ENCODE measurements around the gene ADGRV1. TPM values are rescaled to one million over a fixed set of nuclear protein-coding genes. Genes with fewer than 3 reads are reported as not detected.

ADGRV1 gene
- total RNA-seq, 1 experiment from 2014 or later = 64.8 TPM

DNA sequence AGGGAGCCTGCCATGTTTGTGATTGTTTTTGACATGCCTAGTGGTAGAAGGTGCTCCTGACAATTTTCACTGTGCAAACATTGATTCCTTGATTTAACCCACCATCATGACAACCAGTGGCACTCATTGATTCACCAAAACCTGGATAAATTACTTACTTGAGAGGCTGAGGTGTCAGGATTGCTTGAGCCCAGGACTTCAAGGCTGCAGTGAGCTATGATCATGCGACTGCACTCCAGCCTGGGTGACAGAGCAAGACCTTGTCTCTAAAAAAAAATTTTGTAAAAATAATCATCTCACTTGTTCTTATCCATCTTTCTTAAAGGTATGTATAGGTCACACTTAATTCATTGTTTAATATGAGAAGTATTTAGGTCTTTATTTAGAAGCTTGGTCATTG lies 423.2 kb downstream of the ADGRV1 start:
- TF ChIP-seq, protein P1, sequence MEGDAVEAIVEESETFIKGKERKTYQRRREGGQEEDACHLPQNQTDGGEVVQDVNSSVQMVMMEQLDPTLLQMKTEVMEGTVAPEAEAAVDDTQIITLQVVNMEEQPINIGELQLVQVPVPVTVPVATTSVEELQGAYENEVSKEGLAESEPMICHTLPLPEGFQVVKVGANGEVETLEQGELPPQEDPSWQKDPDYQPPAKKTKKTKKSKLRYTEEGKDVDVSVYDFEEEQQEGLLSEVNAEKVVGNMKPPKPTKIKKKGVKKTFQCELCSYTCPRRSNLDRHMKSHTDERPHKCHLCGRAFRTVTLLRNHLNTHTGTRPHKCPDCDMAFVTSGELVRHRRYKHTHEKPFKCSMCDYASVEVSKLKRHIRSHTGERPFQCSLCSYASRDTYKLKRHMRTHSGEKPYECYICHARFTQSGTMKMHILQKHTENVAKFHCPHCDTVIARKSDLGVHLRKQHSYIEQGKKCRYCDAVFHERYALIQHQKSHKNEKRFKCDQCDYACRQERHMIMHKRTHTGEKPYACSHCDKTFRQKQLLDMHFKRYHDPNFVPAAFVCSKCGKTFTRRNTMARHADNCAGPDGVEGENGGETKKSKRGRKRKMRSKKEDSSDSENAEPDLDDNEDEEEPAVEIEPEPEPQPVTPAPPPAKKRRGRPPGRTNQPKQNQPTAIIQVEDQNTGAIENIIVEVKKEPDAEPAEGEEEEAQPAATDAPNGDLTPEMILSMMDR (conservative IDR thresholded peaks at IDR 0.05) = no peak
- no peaks in the 10 kb centered on the region for H4K20me1 ChIP-seq (ENCODE audit: control insufficient read depth, insufficient read depth, insufficient read length)
- Mint-ChIP-seq H3K27ac (no peak overlapping the region), H3K9me3 (no peaks in the 10 kb centered on the region), H3K27me3 (ENCODE audit: low read depth) (no peaks in the 10 kb centered on the region), H3K4me3 (no peak overlapping the region), H3K4me1 (no peaks in the 10 kb centered on the region), H3K36me3 (ENCODE audit: insufficient read depth in 1 of 3, low read depth in 3 of 3) (peaks cover 0 to 3% (median 0%) of the 10 kb centered on the region in 3 experiments; a peak in 3 of 7 replicates)
- no peak overlapping the region for H2AK5ac ChIP-seq (ENCODE audit: insufficient read length, low read length)
- H2AFZ ChIP-seq (ENCODE audit: low read length) = no peak overlapping the region
- H3K4ac ChIP-seq (ENCODE audit: low read depth, low read length) = no peak overlapping the region
- no peak overlapping the region for H4K8ac ChIP-seq (replicated peaks; ENCODE audit: insufficient read length, low read depth, low read length)
- H3K27me3 ChIP-seq (ENCODE audit: insufficient read depth, low read length) = no peaks in the 10 kb centered on the region
- H2BK12ac ChIP-seq (ENCODE audit: insufficient read length, low read depth, low read length) = no peak overlapping the region
- H3K27ac ChIP-seq (ENCODE audit: insufficient read length, low read depth, low read length) = no peak overlapping the region
- no peak for DNase-seq
- H2BK120ac ChIP-seq (ENCODE audit: low read depth, low read length, poor library complexity, severe bottlenecking) = no peak overlapping the region
- no peak overlapping the region for H3K9ac ChIP-seq (ENCODE audit: extremely low read depth, insufficient read length, low read length)
- H4K5ac ChIP-seq (ENCODE audit: insufficient read length, low read depth, low read length) = no peak overlapping the region
- H3K4me2 ChIP-seq (ENCODE audit: insufficient read depth, insufficient read length, low read length) = no peak overlapping the region
- H3K79me1 ChIP-seq (ENCODE audit: insufficient read depth, low read depth, low read length, poor library complexity, severe bottlenecking) = no peaks in the 10 kb centered on the region
- no peaks in the 10 kb centered on the region for H3K4me1 ChIP-seq (ENCODE audit: insufficient read depth, low read length)
- H3T11ph ChIP-seq (ENCODE audit: low read length) = no peak overlapping the region
- no peak overlapping the region for H2BK5ac ChIP-seq (ENCODE audit: insufficient read length, low read length)
- no peak overlapping the region for H3K14ac ChIP-seq (ENCODE audit: insufficient read depth, low read length)
- no peak overlapping the region for H2BK20ac ChIP-seq (ENCODE audit: low read depth, low read length, poor library complexity, severe bottlenecking)
- WGBS (ENCODE audit: extremely low coverage, insufficient read length, low lambda C conversion rate) = no CpG with 5 or more reads among the region's 1 CpG
- no peak overlapping the region for H3K18ac ChIP-seq (ENCODE audit: insufficient read length, low read depth, low read length)
- no peak overlapping the region for H3K56ac ChIP-seq (ENCODE audit: insufficient read length, low read depth, low read length)
- no peaks in the 10 kb centered on the region for H3K9me3 ChIP-seq (ENCODE audit: control insufficient read depth, low read depth, low read length)
- no peak overlapping the region for H3K23ac ChIP-seq (ENCODE audit: insufficient read length, low read depth, low read length)
- H2BK15ac ChIP-seq (ENCODE audit: low read depth, low read length) = no peak overlapping the region
- no peaks in the 10 kb centered on the region for H3K23me2 ChIP-seq (ENCODE audit: insufficient read length, low read depth, low read length, poor library complexity, severe bottlenecking)
- no peak overlapping the region for H4K91ac ChIP-seq (ENCODE audit: insufficient read length, low read depth, low read length)
- no peaks in the 10 kb centered on the region for H3K79me2 ChIP-seq (ENCODE audit: insufficient read depth, low read length)

Data from H9 (cell line).